A673 (cell line): ENCODE results near the gene RALA. TPM values are rescaled to one million over a fixed set of nuclear protein-coding genes. Genes with fewer than 3 reads are reported as not detected.
"Not testable (repeated sequence)": the region's sequence is repeated elsewhere in the genome, so short reads cannot be mapped to it uniquely, and the experiment has no call there.

Source experiments
- BruUV-seq: library from RNA; stranded (reverse); fragments of 400-500 nt; replicated peaks from 2 replicates; lab custom pipeline; 2021; lab: Mats Ljungman, UMichigan
- CTCF ChIA-PET: fragments of 300-600 bp; sonication (Branson Sonifier 250); formaldehyde crosslinking; loops from one replicate; lab custom pipeline; 2022; ENCODE audit warnings: antibody characterized with exemption; lab: Charles Lee
- POLR2A ChIA-PET: fragments of 300-600 bp; sonication (Branson Sonifier 250); formaldehyde crosslinking; loops from one replicate; lab custom pipeline; 2022; ENCODE audit warnings: antibody characterized with exemption; ENCODE audit not compliant: low non-redundant PET; lab: Charles Lee
- DNase-seq: peaks from one replicate; pipeline ENCODE4 v3.0.0-alpha.2; 2015; ENCODE audit warnings: low spot score
- H3K27ac ChIP-seq: fragments of 200-600 bp; sonication (generic); 2 replicates; pipeline ENCODE4 v1.5.1; 2016; ENCODE audit warnings: mixed run types, low read depth, mild to moderate bottlenecking, mixed read lengths, antibody characterized with exemption, low read length; ENCODE audit not compliant: poor library complexity, severe bottlenecking
- H3K27me3 ChIP-seq: fragments of 200-600 bp; sonication (generic); replicated peaks from 2 replicates; pipeline ENCODE4 v1.6.1; 2017; ENCODE audit warnings: mixed run types, low read depth, mild to moderate bottlenecking, mixed read lengths, antibody characterized with exemption, low read length; ENCODE audit not compliant: insufficient read depth, poor library complexity
- H3K36me3 ChIP-seq: fragments of 200-600 bp; sonication (generic); 2 replicates; pipeline ENCODE4 v1.6.1; 2016; ENCODE audit warnings: mixed run types, mild to moderate bottlenecking, mixed read lengths, antibody characterized with exemption, low read length; ENCODE audit not compliant: insufficient read depth, poor library complexity, severe bottlenecking
- H3K4me1 ChIP-seq: fragments of 200-600 bp; sonication (generic); 2 replicates; pipeline ENCODE4 v1.6.1; 2017; ENCODE audit warnings: mixed run types, mild to moderate bottlenecking, mixed read lengths, antibody characterized with exemption, low read length; ENCODE audit not compliant: insufficient read depth, poor library complexity, severe bottlenecking
- H3K4me3 ChIP-seq: fragments of 200-600 bp; sonication (generic); 2 replicates; pipeline ENCODE4 v1.5.1; 2016; ENCODE audit warnings: low read depth, mixed run types, mild to moderate bottlenecking, mixed read lengths, low read length; ENCODE audit not compliant: poor library complexity, severe bottlenecking
- H3K9me3 ChIP-seq: fragments of 200-600 bp; sonication (generic); 2 replicates; pipeline ENCODE4 v1.6.1; 2016; ENCODE audit warnings: mixed run types, low read depth, mild to moderate bottlenecking, mixed read lengths, antibody characterized with exemption, low read length; ENCODE audit not compliant: poor library complexity, severe bottlenecking
- CTCF ChIP-seq: fragments of 300-800, 200-600 bp; sonication (generic); conservative IDR thresholded peaks from 2 replicates; pipeline ENCODE4 v1.5.1; 2017; ENCODE audit warnings: low read depth, mild to moderate bottlenecking, antibody characterized with exemption, low read length, moderate library complexity, mixed read lengths
- EZH2 ChIP-seq: fragments of 200-600 bp; sonication (generic); IDR thresholded peaks from 2 replicates; pipeline ENCODE4 v1.6.1; 2017; ENCODE audit warnings: borderline replicate concordance, low read depth, mild to moderate bottlenecking, mixed read lengths, antibody characterized with exemption, low read length; ENCODE audit not compliant: poor library complexity, severe bottlenecking
- intact Hi-C: fragments of 100-400 bp; cut with micrococcal nuclease; formaldehyde crosslinking; loops from one replicate; pipeline ENCODE4 v1.10.0; 2022; ENCODE audit not compliant: unreplicated experiment
- total RNA-seq: library from RNA; stranded (reverse); gene quantifications from 2 replicates; pipeline ENCODE4 v1.2.3, GENCODE V29; 2021

Gene RALA
- total RNA-seq, 1 experiment from 2014 or later = 33.9 TPM

GRCh38 chr7:39678930-39679709 lies 55.7 kb downstream of the RALA start:
- DNase-seq = no peak
- Histone ChIP-seq H3K36me3 (no peaks in the 10 kb centered on the region), H3K4me3 (no peak overlapping the region), H3K9me3 (no peaks in the 10 kb centered on the region), H3K27me3 (no peaks in the 10 kb centered on the region), H3K4me1 (peaks cover 13% of the 10 kb centered on the region), H3K27ac (no peak overlapping the region)
- CTCF ChIA-PET = interaction anchor here (0.6 kb wide), 1 partner anchor 28 kb away, joined by 3 read pairs; no protein-coding TSS in a partner anchor
- no peak for TF ChIP-seq CTCF
- no peak for TF ChIP-seq EZH2
- no TSS peak for BruUV-seq
- POLR2A ChIA-PET = no interaction called here
- intact Hi-C loops = no loop called here

DNA sequence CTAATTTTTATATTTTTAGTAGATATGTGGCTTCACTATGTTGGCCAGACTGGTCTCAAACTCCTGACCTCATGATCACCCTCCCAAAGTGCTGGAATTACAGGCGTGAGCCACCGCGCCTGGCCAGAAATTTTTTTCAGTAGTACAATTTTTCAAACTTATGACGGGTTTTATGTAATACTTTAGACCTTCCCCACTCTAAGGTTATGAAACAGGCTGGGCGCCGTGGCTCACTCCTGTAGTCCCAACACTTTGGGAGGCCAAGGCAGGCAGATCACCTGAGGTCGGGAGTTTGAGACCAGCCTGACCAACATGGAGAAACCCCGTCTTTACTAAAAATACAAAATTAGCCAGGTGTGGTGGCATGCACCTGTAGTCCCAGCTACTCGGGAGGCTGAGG lies 56.5 kb downstream of the RALA start:
- H3K36me3 ChIP-seq, H3K4me3 ChIP-seq, H3K27me3 ChIP-seq, BruUV-seq, intact Hi-C loops, H3K27ac ChIP-seq, DNase-seq, POLR2A ChIA-PET, H3K9me3 ChIP-seq: not testable (repeated sequence)
- CTCF ChIA-PET = interaction anchor here (0.6 kb wide), 1 partner anchor 29 kb away, joined by 3 read pairs; no protein-coding TSS in a partner anchor
- H3K4me1 ChIP-seq = peaks cover 16% of the 10 kb centered on the region

DNA sequence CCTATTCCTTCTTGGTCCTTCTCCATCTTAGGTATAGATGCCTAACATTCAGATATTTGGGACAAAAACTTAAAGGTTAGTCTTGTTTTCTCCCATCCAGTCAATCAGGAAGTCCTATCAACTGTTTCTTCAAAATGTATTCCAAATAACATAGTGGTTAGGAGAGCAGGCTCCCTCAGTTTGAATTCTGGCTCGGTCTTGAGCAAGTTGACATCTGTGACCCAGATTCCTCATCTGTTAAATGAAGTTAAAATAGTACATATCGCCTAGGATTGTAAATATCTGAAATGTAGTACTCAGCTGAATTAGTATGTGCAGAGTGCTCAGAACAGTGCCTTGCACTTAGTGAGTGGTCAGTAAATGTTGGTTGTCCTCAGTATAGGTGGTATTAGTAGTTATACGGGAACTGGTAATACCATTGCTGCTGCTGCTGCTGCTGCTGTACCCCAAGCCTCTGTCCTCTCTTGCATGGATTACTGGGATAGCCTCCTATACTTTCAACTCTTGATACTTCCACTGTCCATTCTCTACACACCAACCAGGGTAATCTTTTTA lies 58.6 kb downstream of the RALA start:
- BruUV-seq = no TSS peak
- CTCF ChIA-PET = no interaction called here
- TF ChIP-seq EZH2 = no peak
- no peak for TF ChIP-seq CTCF
- no peaks in the 10 kb centered on the region for H3K9me3 ChIP-seq
- POLR2A ChIA-PET = no interaction called here
- no peaks in the 10 kb centered on the region for H3K36me3 ChIP-seq
- DNase-seq = no peak
- H3K27ac ChIP-seq = no peak overlapping the region
- H3K27me3 ChIP-seq = no peaks in the 10 kb centered on the region
- H3K4me3 ChIP-seq = no peak overlapping the region
- H3K4me1 ChIP-seq = peaks cover 16% of the 10 kb centered on the region
- intact Hi-C loops = no loop called here
